Stimulated activated CD4-positive, alpha-beta T cell treated with anti-CD3 and anti-CD28 coated beads, Interleukin-2, amount 100 ng/mL, for 48 hours (primary cell): ENCODE data around the gene ETFDH.

ENCODE experiments used
- DNase-seq, 2 donors: peaks; one replicate each; pipeline ENCODE4 v3.0.0-alpha.2; 2020

Gene ETFDH

GRCh38 chr4:158756588-158756987, 84.5 kb downstream of the ETFDH start:
- no peak for DNase-seq

GRCh38 chr4:158758142-158758541, 86.0 kb downstream of the ETFDH start:
- DNase-seq, result no peak

GRCh38 chr4:158758703-158759102, 86.6 kb downstream of the ETFDH start:
- DNase-seq, result no peak
